ENCODE measurements around the gene RALGDS. TPM values are rescaled to one million over a fixed set of nuclear protein-coding genes. Genes with fewer than 3 reads are reported as not detected.
A peak's percentile ranks its signal among the peaks of the same experiment; 100 is the strongest.

Gene RALGDS
- total RNA-seq, 2 experiments from 2014 or later = 85.7 to 102 TPM

- Mint-ChIP-seq H3K27me3 (ENCODE audit: low read depth) (no peaks in the 10 kb centered on the region), H3K36me3 (ENCODE audit: low read depth) (peaks cover 36% of the 10 kb centered on the region), H3K9me3 (ENCODE audit: insufficient read depth) (no peaks in the 10 kb centered on the region), H3K27ac (peak overlapping the region; percentile 94), H3K4me1 (ENCODE audit: low read depth) (peaks cover 65% of the 10 kb centered on the region), H3K4me3 (peak overlapping the region; percentile 33)
- ChIA-PET POLR2A (no interaction called here), CTCF (interaction anchor here (0.8 to 2.0 kb wide), 9 partner anchors 10 to 88 kb away, joined by 3 to 11 read pairs (median 5); partner anchors contain the start of gene GTF3C5)
- peak; percentile 25 for ATAC-seq
- DNase-seq = peak; percentile 32
Measured at GRCh38 chr9:133059623-133060022, 61.4 kb downstream of the RALGDS start.

GRCh38 chr9:133058550-133059320 lies 62.3 kb downstream of the RALGDS start:
- H3K36me3 Mint-ChIP-seq (ENCODE audit: low read depth) = peaks cover 42% of the 10 kb centered on the region
- H3K4me1 Mint-ChIP-seq (ENCODE audit: low read depth) = peaks cover 63% of the 10 kb centered on the region

GRCh38 chr9:133058071-133058470 lies 63.0 kb downstream of the RALGDS start:
- CTCF ChIA-PET = interaction anchor here (1.0 to 2.8 kb wide), 4 partner anchors 35 to 128 kb away, joined by 3 to 20 read pairs (median 8); no protein-coding TSS in a partner anchor
- Mint-ChIP-seq H3K36me3 (ENCODE audit: low read depth) (peaks cover 46% of the 10 kb centered on the region), H3K9me3 (ENCODE audit: insufficient read depth) (no peaks in the 10 kb centered on the region), H3K27ac (peak overlapping the region; percentile 94), H3K27me3 (ENCODE audit: low read depth) (no peaks in the 10 kb centered on the region), H3K4me1 (ENCODE audit: low read depth) (peaks cover 59% of the 10 kb centered on the region), H3K4me3 (no peak overlapping the region)
- no peak for DNase-seq
- POLR2A ChIA-PET = interaction anchor here (0.7 to 1.4 kb wide), 2 partner anchors 9 to 86 kb away, joined by 3 to 4 read pairs; no protein-coding TSS in a partner anchor
- ATAC-seq = no peak

More at GRCh38 chr9:133058550-133059320, 62.3 kb downstream of the RALGDS start:
- CTCF ChIA-PET = interaction anchor here (0.9 to 2.8 kb wide), 7 partner anchors 10 to 128 kb away, joined by 3 to 20 read pairs (median 7); no protein-coding TSS in a partner anchor
- H3K4me3 Mint-ChIP-seq = peak overlapping the region; percentile 41
- peak overlapping the region; percentile 94 for H3K27ac Mint-ChIP-seq
- ATAC-seq (peak; percentile 50), DNase-seq (peak; percentile 57)
- H3K27me3 Mint-ChIP-seq (ENCODE audit: low read depth) = no peaks in the 10 kb centered on the region
- POLR2A ChIA-PET = interaction anchor here (0.7 kb wide), 1 partner anchor 9 kb away, joined by 3 read pairs; no protein-coding TSS in a partner anchor
- no peaks in the 10 kb centered on the region for H3K9me3 Mint-ChIP-seq (ENCODE audit: insufficient read depth)

GRCh38 chr9:133057553-133057952 lies 63.5 kb downstream of the RALGDS start:
- Mint-ChIP-seq H3K27ac (peak overlapping the region; percentile 94), H3K36me3 (ENCODE audit: low read depth) (peaks cover 46% of the 10 kb centered on the region), H3K27me3 (ENCODE audit: low read depth) (no peaks in the 10 kb centered on the region), H3K4me3 (no peak overlapping the region), H3K4me1 (ENCODE audit: low read depth) (peaks cover 56% of the 10 kb centered on the region), H3K9me3 (ENCODE audit: insufficient read depth) (no peaks in the 10 kb centered on the region)
- POLR2A ChIA-PET = interaction anchor here (1.4 kb wide), 1 partner anchor 87 kb away, joined by 4 read pairs; no protein-coding TSS in a partner anchor
- ATAC-seq (no peak), DNase-seq (no peak)
- CTCF ChIA-PET = interaction anchor here (1.0 to 2.8 kb wide), 7 partner anchors 9 to 129 kb away, joined by 3 to 20 read pairs (median 6); no protein-coding TSS in a partner anchor

GRCh38 chr9:133057006-133057405 lies 64.0 kb downstream of the RALGDS start:
- Mint-ChIP-seq H3K27ac (peak overlapping the region; percentile 94), H3K36me3 (ENCODE audit: low read depth) (peaks cover 50% of the 10 kb centered on the region), H3K9me3 (ENCODE audit: insufficient read depth) (no peaks in the 10 kb centered on the region), H3K4me3 (no peak overlapping the region), H3K4me1 (ENCODE audit: low read depth) (peaks cover 56% of the 10 kb centered on the region), H3K27me3 (ENCODE audit: low read depth) (no peaks in the 10 kb centered on the region)
- DNase-seq (peak; percentile 53), ATAC-seq (peak; percentile 37)
- CTCF ChIA-PET = interaction anchor here (1.0 to 2.8 kb wide), 6 partner anchors 9 to 91 kb away, joined by 3 to 20 read pairs (median 7); no protein-coding TSS in a partner anchor
- POLR2A ChIA-PET = interaction anchor here (1.4 kb wide), 1 partner anchor 87 kb away, joined by 4 read pairs; no protein-coding TSS in a partner anchor

DNA sequence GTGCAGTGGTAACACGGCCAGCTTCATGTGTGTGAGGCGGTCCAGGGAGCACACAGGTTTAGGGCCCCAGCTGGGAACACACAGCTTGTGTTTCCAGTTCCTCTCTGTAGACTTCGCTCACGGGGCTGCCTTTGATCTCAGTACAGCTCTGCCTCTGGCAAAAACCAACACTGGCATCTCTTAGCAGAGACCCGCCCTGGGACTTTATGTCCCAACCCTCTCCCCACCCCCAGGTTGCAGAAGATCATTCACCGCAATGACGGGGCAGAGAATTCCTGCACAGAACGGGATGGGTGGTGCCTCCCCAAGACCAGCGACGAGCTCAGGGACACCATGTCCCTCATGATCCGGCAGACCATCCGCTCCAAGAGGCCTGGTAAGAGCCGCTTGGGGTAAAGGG lies 64.5 kb downstream of the RALGDS start:
- Mint-ChIP-seq H3K36me3 (ENCODE audit: low read depth) (peaks cover 53% of the 10 kb centered on the region), H3K27ac (peak overlapping the region; percentile 72), H3K27me3 (ENCODE audit: low read depth) (no peaks in the 10 kb centered on the region), H3K4me3 (no peak overlapping the region), H3K9me3 (ENCODE audit: insufficient read depth) (no peaks in the 10 kb centered on the region), H3K4me1 (ENCODE audit: low read depth) (peaks cover 59% of the 10 kb centered on the region)
- ATAC-seq (no peak), DNase-seq (no peak)
- ChIA-PET CTCF (interaction anchor here (1.0 to 2.8 kb wide), 6 partner anchors 8 to 91 kb away, joined by 3 to 20 read pairs (median 7); no protein-coding TSS in a partner anchor), POLR2A (interaction anchor here (0.9 to 1.4 kb wide), 2 partner anchors 25 to 88 kb away, joined by 3 to 4 read pairs; no protein-coding TSS in a partner anchor)

DNA sequence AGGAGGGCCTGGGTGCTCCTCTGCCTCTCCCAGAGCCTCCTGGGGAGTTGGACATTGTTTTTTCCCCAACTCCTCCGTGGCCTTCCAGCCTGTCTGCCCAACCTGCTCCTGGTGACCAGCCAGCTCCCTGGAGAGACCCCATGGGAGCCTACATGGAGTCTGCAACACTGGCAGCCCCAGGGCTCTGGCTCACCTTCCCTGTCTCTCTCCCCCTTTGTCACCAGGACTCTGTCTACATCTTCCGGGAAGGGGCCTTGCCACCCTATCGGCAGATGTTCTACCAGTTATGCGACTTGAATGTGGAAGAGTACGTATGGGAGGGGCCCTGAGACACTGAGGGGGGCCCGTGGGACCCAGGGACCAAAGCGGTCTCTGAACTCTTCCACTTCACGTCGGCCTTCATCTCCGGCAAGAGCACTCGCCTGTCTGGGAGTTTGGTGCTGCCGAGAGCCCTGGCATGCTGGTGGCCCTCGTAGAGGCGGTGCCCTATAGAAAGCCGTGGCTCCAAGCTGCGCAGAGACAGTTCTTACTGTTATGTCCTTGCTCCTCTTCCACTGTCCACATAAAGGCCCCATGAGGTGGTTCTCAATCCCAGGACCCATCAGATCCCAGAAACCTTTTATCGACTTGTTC lies 65.1 kb downstream of the RALGDS start:
- ChIA-PET CTCF (interaction anchor here (1.6 to 2.8 kb wide), 3 partner anchors 7 to 92 kb away, joined by 6 to 20 read pairs (median 8); no protein-coding TSS in a partner anchor), POLR2A (interaction anchor here (0.9 kb wide), 1 partner anchor 24 kb away, joined by 3 read pairs; no protein-coding TSS in a partner anchor)
- ATAC-seq = no peak
- H3K4me1 Mint-ChIP-seq (ENCODE audit: low read depth) = peaks cover 52% of the 10 kb centered on the region
- no peaks in the 10 kb centered on the region for H3K9me3 Mint-ChIP-seq (ENCODE audit: insufficient read depth)
- peak overlapping the region; percentile 72 for H3K27ac Mint-ChIP-seq
- peaks cover 55% of the 10 kb centered on the region for H3K36me3 Mint-ChIP-seq (ENCODE audit: low read depth)
- no peak overlapping the region for H3K4me3 Mint-ChIP-seq
- DNase-seq = no peak
- H3K27me3 Mint-ChIP-seq (ENCODE audit: low read depth) = no peaks in the 10 kb centered on the region

DNA sequence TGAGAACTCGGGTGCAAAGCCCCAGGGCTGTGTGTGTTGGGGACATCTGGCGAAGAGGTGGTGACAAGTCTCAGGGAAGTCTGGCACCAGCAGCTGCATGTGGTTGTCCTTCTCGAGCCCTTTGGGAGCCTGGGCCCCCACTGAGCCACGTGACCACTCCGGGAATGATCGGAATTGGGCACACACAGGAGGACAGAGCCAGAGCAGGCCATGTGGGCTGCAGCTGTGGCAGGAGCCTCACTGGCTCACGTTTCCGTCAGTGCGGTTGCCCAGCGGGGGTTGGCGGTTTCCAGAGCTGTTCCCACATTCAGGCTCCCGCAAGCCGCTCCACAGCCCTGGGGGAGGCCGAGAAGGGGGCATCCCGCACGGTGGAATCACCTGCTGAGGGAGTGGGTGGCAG lies 66.1 kb downstream of the RALGDS start:
- ChIA-PET POLR2A (no interaction called here), CTCF (interaction anchor here (7.9 kb wide), 1 partner anchor 88 kb away, joined by 52 read pairs; no protein-coding TSS in a partner anchor)
- Mint-ChIP-seq H3K27ac (no peak overlapping the region), H3K4me3 (no peak overlapping the region), H3K27me3 (ENCODE audit: low read depth) (no peaks in the 10 kb centered on the region), H3K36me3 (ENCODE audit: low read depth) (peaks cover 60% of the 10 kb centered on the region), H3K9me3 (ENCODE audit: insufficient read depth) (no peaks in the 10 kb centered on the region), H3K4me1 (ENCODE audit: low read depth) (peaks cover 44% of the 10 kb centered on the region)
- DNase-seq (no peak), ATAC-seq (no peak)

- Mint-ChIP-seq H3K9me3 (ENCODE audit: insufficient read depth) (no peaks in the 10 kb centered on the region), H3K27me3 (ENCODE audit: low read depth) (no peaks in the 10 kb centered on the region), H3K27ac (no peak overlapping the region), H3K4me3 (no peak overlapping the region), H3K36me3 (ENCODE audit: low read depth) (peaks cover 63% of the 10 kb centered on the region), H3K4me1 (ENCODE audit: low read depth) (peaks cover 40% of the 10 kb centered on the region)
- no peak for DNase-seq
- ATAC-seq = no peak
- ChIA-PET CTCF (interaction anchor here (7.9 kb wide), 1 partner anchor 89 kb away, joined by 52 read pairs; no protein-coding TSS in a partner anchor), POLR2A (no interaction called here)
Measured at GRCh38 chr9:133054194-133054890, 66.7 kb downstream of the RALGDS start.

DNA sequence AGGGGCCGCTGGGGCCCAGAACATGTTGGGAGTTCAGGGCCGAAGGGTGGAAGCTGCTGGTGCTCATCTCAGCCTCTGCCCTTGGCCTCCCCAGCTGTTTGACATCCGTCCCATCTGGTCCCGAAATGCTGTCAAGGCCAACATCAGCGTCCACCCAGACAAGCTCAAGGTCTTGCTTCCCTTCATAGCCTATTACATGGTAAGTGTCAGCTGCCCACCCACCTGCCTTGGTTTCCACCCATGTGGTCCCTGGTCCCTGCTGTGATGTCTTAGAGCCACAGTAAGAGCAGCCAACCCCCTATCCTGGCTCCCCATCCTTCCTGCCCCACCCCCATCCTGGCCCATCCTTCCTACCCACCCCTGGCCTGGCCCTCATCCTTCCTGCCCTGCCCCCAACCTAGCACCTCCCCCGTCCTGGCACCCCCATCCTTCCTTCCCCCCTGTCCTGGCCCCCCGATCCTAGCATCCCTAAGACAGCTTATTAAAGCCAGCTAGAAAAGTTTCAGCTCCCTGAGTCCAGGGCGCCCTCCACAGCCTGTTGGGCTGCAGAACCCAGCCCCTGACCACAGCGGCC lies 69.0 kb downstream of the RALGDS start:
- H3K4me3 Mint-ChIP-seq = no peak overlapping the region
- no peaks in the 10 kb centered on the region for H3K9me3 Mint-ChIP-seq (ENCODE audit: insufficient read depth)
- ChIA-PET POLR2A (no interaction called here), CTCF (interaction anchor here (2.4 to 7.9 kb wide), 2 partner anchors 30 to 91 kb away, joined by 5 to 52 read pairs; no protein-coding TSS in a partner anchor)
- no peaks in the 10 kb centered on the region for H3K27me3 Mint-ChIP-seq (ENCODE audit: low read depth)
- H3K27ac Mint-ChIP-seq = no peak overlapping the region
- H3K4me1 Mint-ChIP-seq (ENCODE audit: low read depth) = peaks cover 19% of the 10 kb centered on the region
- no peak for ATAC-seq
- H3K36me3 Mint-ChIP-seq (ENCODE audit: low read depth) = peaks cover 50% of the 10 kb centered on the region
- DNase-seq = no peak
